Activated CD8-positive, alpha-beta T cell treated with anti-CD3 and anti-CD28 coated beads for 36 hours (primary cell): ENCODE measurements around the gene NFYC. TPM values are rescaled to one million over a fixed set of nuclear protein-coding genes. Genes with fewer than 3 reads are reported as not detected.

Source experiments
- ATAC-seq: fragments of 200-7000 bp; cut with Tn5 transposase; one replicate; pipeline ENCODE4 v1.10.0; 2021; ENCODE audit warnings: mild to moderate bottlenecking, moderate library complexity
- CTCF ChIA-PET: fragments of 350-600 bp; sonication (Branson Sonifier 250); formaldehyde crosslinking; loops from one replicate; lab custom pipeline; 2021; ENCODE audit warnings: antibody characterized with exemption; lab: Charles Lee
- POLR2A ChIA-PET: fragments of 350-600 bp; sonication (Branson Sonifier 250); formaldehyde crosslinking; loops from one replicate; lab custom pipeline; 2021; ENCODE audit warnings: antibody characterized with exemption; lab: Charles Lee
- DNase-seq: peaks from one replicate; pipeline ENCODE4 v3.0.0-alpha.2; 2020
- H3K27ac Mint-ChIP-seq: one replicate; pipeline ENCODE4 v1.8.0; 2021; ENCODE audit warnings: mild to moderate bottlenecking, mixed read lengths
- H3K27me3 Mint-ChIP-seq: one replicate; pipeline ENCODE4 v1.8.0; 2021; ENCODE audit warnings: mixed read lengths
- H3K36me3 Mint-ChIP-seq: one replicate; pipeline ENCODE4 v1.8.0; 2021; ENCODE audit warnings: low read depth, mixed read lengths
- H3K4me1 Mint-ChIP-seq: one replicate; pipeline ENCODE4 v1.8.0; 2021; ENCODE audit warnings: low read depth, mixed read lengths
- H3K4me3 Mint-ChIP-seq: one replicate; pipeline ENCODE4 v1.8.0; 2021; ENCODE audit warnings: mild to moderate bottlenecking, moderate library complexity, mixed read lengths
- H3K9me3 Mint-ChIP-seq: one replicate; pipeline ENCODE4 v1.8.0; 2021; ENCODE audit warnings: mixed read lengths
- intact Hi-C: fragments of 100-400 bp; cut with micrococcal nuclease; formaldehyde crosslinking; loops from one replicate; pipeline ENCODE4 v1.10.0; 2022
- total RNA-seq, 2 experiments: library from RNA; stranded (reverse); gene quantifications; one replicate each; pipeline ENCODE4 v1.2.3, GENCODE V29; 2021
- TF ChIP-seq, protein P1 (sequence below): fragments of 200-600 bp; IDR thresholded peaks from one replicate; pipeline ENCODE4 v1.8.0; 2022; ENCODE audit warnings: antibody characterized with exemption, mild to moderate bottlenecking

NFYC gene
- total RNA-seq, 2 experiments from 2014 or later = 45.6 to 53.8 TPM

DNA sequence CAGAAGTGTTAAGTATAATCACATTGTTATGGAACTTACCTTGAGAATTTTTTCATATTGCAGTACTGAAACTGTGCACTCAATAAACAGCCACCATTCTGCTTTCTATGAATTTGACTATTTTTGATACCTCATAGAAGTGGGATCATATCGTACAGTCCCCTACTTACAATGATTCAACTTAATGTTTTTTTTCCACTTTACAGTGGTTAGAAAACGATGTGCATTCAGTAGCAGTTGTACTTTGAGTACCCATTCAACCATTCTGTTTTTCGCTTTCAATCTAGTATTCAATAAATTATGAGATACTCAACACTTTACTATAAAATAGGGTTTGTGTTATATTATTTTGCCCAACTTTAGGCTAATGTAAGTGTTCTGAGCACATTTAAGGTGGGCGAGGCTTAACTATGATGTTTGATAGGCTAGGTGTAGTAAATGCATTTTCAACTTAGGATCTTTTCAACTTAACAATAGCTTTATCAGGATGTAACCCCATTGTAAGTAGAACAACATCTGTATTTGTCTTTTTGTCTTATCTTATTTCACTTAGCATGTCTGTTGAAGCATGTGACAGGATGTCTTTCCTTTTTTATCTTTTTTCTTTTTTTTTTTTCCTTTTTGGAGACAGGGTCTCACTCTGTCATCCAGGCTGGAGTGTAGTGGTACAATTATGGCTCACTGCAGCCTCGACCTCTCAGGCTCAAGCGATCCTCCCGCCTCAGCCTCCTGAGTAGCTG, 49.7 kb downstream of the NFYC start:
- TF ChIP-seq, protein P1, sequence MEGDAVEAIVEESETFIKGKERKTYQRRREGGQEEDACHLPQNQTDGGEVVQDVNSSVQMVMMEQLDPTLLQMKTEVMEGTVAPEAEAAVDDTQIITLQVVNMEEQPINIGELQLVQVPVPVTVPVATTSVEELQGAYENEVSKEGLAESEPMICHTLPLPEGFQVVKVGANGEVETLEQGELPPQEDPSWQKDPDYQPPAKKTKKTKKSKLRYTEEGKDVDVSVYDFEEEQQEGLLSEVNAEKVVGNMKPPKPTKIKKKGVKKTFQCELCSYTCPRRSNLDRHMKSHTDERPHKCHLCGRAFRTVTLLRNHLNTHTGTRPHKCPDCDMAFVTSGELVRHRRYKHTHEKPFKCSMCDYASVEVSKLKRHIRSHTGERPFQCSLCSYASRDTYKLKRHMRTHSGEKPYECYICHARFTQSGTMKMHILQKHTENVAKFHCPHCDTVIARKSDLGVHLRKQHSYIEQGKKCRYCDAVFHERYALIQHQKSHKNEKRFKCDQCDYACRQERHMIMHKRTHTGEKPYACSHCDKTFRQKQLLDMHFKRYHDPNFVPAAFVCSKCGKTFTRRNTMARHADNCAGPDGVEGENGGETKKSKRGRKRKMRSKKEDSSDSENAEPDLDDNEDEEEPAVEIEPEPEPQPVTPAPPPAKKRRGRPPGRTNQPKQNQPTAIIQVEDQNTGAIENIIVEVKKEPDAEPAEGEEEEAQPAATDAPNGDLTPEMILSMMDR = no peak
- intact Hi-C loops = no loop called here
- H3K4me1 Mint-ChIP-seq = peaks cover 46% of the 10 kb centered on the region
- no peak for DNase-seq
- CTCF ChIA-PET = interaction anchor here (1.5 to 2.4 kb wide), 2 partner anchors 12 to 33 kb away, joined by 3 to 7 read pairs; no protein-coding TSS in a partner anchor
- no peaks in the 10 kb centered on the region for H3K9me3 Mint-ChIP-seq
- H3K27ac Mint-ChIP-seq = peak overlapping the region; percentile 58
- peaks cover 48% of the 10 kb centered on the region for H3K36me3 Mint-ChIP-seq
- H3K27me3 Mint-ChIP-seq = no peaks in the 10 kb centered on the region
- H3K4me3 Mint-ChIP-seq = no peak overlapping the region
- ATAC-seq = peak; percentile 39
- POLR2A ChIA-PET = no interaction called here

DNA sequence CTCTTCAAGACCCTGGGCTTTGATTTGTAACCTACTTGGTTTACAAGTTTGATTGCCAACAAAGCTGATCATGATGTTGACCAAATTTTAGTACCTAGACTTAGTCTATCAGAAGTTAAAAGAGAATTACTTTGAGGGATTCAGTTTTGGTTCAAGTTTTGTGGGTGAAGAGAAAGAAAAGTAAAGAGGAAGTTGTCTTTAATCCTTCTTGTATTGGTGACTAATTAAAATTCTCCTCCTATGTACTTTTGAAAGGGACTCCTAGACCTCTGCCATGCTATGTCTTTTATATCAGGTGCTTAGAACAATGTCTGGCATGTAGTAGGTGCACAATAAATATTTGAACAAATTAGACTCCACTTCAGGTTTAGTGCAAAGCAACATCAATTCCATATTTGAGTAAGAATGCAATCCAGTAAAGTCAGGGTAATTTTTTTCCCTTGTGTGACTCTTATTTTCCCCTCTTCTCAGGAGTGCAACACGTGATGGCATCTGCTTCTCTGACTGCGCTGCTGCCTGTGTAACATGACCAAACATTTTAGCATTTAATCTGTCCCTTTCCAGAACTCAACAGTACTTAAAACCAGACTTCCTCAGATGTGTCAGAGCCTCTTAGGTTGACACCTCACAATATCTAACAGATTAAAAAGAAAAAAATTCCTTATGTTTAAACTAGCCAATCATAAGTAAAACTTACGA, 51.0 kb downstream of the NFYC start:
- DNase-seq (peak; percentile 27), ATAC-seq (peak; percentile 67)
- no peaks in the 10 kb centered on the region for H3K9me3 Mint-ChIP-seq
- ChIA-PET POLR2A (no interaction called here), CTCF (interaction anchor here (0.5 to 2.4 kb wide), 3 partner anchors 20 to 39 kb away, joined by 3 to 7 read pairs (median 3); no protein-coding TSS in a partner anchor)
- H3K4me3 Mint-ChIP-seq = no peak overlapping the region
- no peaks in the 10 kb centered on the region for H3K27me3 Mint-ChIP-seq
- TF ChIP-seq, protein P1 = no peak
- H3K27ac Mint-ChIP-seq = peak overlapping the region; percentile 72
- intact Hi-C loops = no loop called here
- H3K36me3 Mint-ChIP-seq = peaks cover 51% of the 10 kb centered on the region
- H3K4me1 Mint-ChIP-seq = peaks cover 51% of the 10 kb centered on the region

DNA sequence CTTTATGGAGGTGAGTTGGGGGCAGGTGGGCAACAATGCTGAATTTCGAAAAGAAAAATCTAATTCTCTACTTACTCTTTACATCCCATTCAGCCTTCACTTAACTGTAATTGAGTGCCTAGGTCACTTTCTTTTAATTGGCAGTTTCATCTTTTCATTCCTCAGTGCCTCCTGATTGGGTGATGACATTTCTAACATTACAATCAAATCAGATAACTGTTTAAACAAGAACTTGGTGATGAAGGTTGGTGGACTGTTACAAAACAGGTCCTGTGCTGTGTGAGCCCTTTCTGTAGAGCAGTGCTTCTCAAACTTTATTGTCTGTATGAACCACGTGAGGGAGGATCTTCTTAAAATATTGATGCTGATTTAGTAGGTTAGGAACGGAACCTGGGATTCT, 51.9 kb downstream of the NFYC start:
- Mint-ChIP-seq H3K27ac (peak overlapping the region; percentile 54), H3K4me1 (peaks cover 51% of the 10 kb centered on the region), H3K27me3 (no peaks in the 10 kb centered on the region), H3K9me3 (no peaks in the 10 kb centered on the region), H3K4me3 (no peak overlapping the region), H3K36me3 (peaks cover 53% of the 10 kb centered on the region)
- ChIA-PET POLR2A (interaction anchor here (0.6 to 1.8 kb wide), 2 partner anchors 52 to 299 kb away, joined by 3 to 5 read pairs; partner anchors contain the start of gene NFYC), CTCF (interaction anchor here (1.1 kb wide), 1 partner anchor 21 kb away, joined by 3 read pairs; no protein-coding TSS in a partner anchor)
- TF ChIP-seq, protein P1 = no peak
- intact Hi-C loops = no loop called here
- no peak for ATAC-seq
- no peak for DNase-seq

DNA sequence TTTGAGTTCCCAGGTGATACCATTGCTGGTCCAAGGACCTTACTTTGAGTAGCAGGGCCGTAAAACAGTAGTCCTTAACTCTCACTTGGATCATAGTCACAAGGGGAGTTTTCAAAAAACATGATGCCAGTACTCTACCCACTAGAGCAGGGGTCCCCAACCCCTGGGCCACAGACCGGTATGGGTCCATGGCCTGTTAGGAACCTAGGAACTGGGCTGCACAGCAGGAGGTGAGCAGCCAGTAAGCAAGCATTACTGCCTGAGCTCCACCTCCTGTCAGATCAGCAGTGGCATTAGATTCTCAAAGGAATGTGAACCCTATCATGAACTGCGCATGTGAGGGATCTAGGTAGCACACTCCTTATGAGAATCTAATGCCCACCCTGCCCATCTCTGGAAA, 52.4 kb downstream of the NFYC start:
- H3K9me3 Mint-ChIP-seq = no peaks in the 10 kb centered on the region
- ATAC-seq (no peak), DNase-seq (no peak)
- H3K4me1 Mint-ChIP-seq = peaks cover 51% of the 10 kb centered on the region
- intact Hi-C loops = no loop called here
- no peak overlapping the region for H3K4me3 Mint-ChIP-seq
- no peaks in the 10 kb centered on the region for H3K27me3 Mint-ChIP-seq
- peak overlapping the region; percentile 54 for H3K27ac Mint-ChIP-seq
- CTCF ChIA-PET = interaction anchor here (1.3 kb wide), 1 partner anchor 25 kb away, joined by 4 read pairs; no protein-coding TSS in a partner anchor
- TF ChIP-seq, protein P1 = no peak
- peaks cover 51% of the 10 kb centered on the region for H3K36me3 Mint-ChIP-seq
- POLR2A ChIA-PET = interaction anchor here (0.6 to 1.8 kb wide), 2 partner anchors 52 to 299 kb away, joined by 3 to 5 read pairs; partner anchors contain the start of gene NFYC
